H1 (cell line): ENCODE data around the gene EIF2B5. TPM values are rescaled to one million over a fixed set of nuclear protein-coding genes. Genes with fewer than 3 reads are reported as not detected.

Experiments used
- CTCF ChIA-PET: fragments of 300-600 bp; sonication (Branson Sonifier 250); formaldehyde crosslinking; loops from one replicate; lab custom pipeline; 2021; ENCODE audit not compliant: partially characterized antibody; lab: Charles Lee
- POLR2A ChIA-PET: fragments of 300-600 bp; sonication (Branson Sonifier 250); formaldehyde crosslinking; loops from one replicate; lab custom pipeline; 2021; ENCODE audit warnings: inconsistent platforms; ENCODE audit not compliant: partially characterized antibody; lab: Charles Lee
- DNase-seq, 2 experiments: peaks; one replicate each; pipeline versions ENCODE4 v3.0.0 to v3.0.0-alpha.2; 2010 to 2022; ENCODE audit warnings: low spot score in 2 of 2, low read depth in 1 of 2, mixed read lengths in 1 of 2
- FAIRE-seq: peaks from 2 replicates; lab custom pipeline; 2011; peaks lifted over from hg19 to GRCh38; lab: Jason Lieb, UNC
- H2AFZ ChIP-seq: 2 replicates; pipeline ENCODE4 v1.8.1; 2012; ENCODE audit warnings: low read length, inconsistent platforms
- H2AK5ac ChIP-seq: 2 replicates; pipeline ENCODE4 v1.6.1; 2013; ENCODE audit warnings: low read depth, low read length
- H2BK120ac ChIP-seq: replicated peaks from 2 replicates; pipeline ENCODE3; 2013; ENCODE audit warnings: low read depth, low read length, inconsistent platforms
- H2BK12ac ChIP-seq: 2 replicates; pipeline ENCODE4 v1.6.1; 2013; ENCODE audit warnings: low read depth, low read length
- H2BK15ac ChIP-seq: 2 replicates; pipeline ENCODE4 v1.6.1; 2013; ENCODE audit warnings: low read length
- H2BK20ac ChIP-seq: 2 replicates; pipeline ENCODE4 v1.6.1; 2013; ENCODE audit warnings: low read length
- H2BK5ac ChIP-seq: 2 replicates; pipeline ENCODE4 v1.6.1; 2013; ENCODE audit warnings: low read depth, low read length
- H3K14ac ChIP-seq: 2 replicates; pipeline ENCODE4 v1.6.1; 2013; ENCODE audit warnings: inconsistent platforms; ENCODE audit not compliant: insufficient read length
- H3K18ac ChIP-seq: 2 replicates; pipeline ENCODE4 v1.6.1; 2013; ENCODE audit warnings: low read length; ENCODE audit errors: extremely low read depth
- H3K23ac ChIP-seq: 2 replicates; pipeline ENCODE4 v1.6.1; 2013; ENCODE audit warnings: inconsistent platforms; ENCODE audit not compliant: insufficient read length
- H3K23me2 ChIP-seq: 2 replicates; pipeline ENCODE4 v1.6.1; 2013; ENCODE audit warnings: low read depth, low read length
- H3K27ac ChIP-seq: 2 replicates; pipeline ENCODE4 v1.6.1; 2011; ENCODE audit warnings: low read depth, low read length, inconsistent platforms
- H3K27me3 ChIP-seq, 4 experiments: replicated peaks in 1 of 4; 1 replicate in 1 of 4; 2 replicates in 3 of 4; pipeline versions ENCODE4 v1.6.1 to v1.8.1; 2011 to 2013; ENCODE audit warnings: low read length in 3 of 4, mild to moderate bottlenecking in 3 of 4, inconsistent platforms in 2 of 4, mixed read lengths in 2 of 4, moderate library complexity in 1 of 4; ENCODE audit not compliant: control insufficient read depth in 3 of 4, insufficient read depth in 3 of 4; ENCODE audit errors: extremely low read depth in 1 of 4
- H3K36me3 ChIP-seq, 4 experiments: 2 replicates each; pipeline versions ENCODE4 v1.6.1 to v1.8.1; 2011 to 2013; ENCODE audit warnings: mild to moderate bottlenecking in 4 of 4, low read length in 3 of 4, moderate library complexity in 2 of 4, control low read depth in 1 of 4, inconsistent platforms in 1 of 4; ENCODE audit not compliant: insufficient read depth in 4 of 4, control insufficient read depth in 2 of 4
- H3K4ac ChIP-seq: replicated peaks from 2 replicates; pipeline ENCODE3; 2013; ENCODE audit warnings: low read length, low read depth, mixed read lengths, inconsistent platforms; ENCODE audit not compliant: insufficient read length
- H3K4me1 ChIP-seq, 4 experiments: replicated peaks in 1 of 4; 1 replicate in 1 of 4; 2 replicates in 3 of 4; pipeline versions ENCODE4 v1.6.1 to v1.8.1; 2011 to 2013; ENCODE audit warnings: low read length in 3 of 4, inconsistent platforms in 2 of 4, mixed read lengths in 1 of 4; ENCODE audit not compliant: insufficient read depth in 4 of 4, control insufficient read depth in 3 of 4
- H3K4me2 ChIP-seq, 2 experiments: 2 replicates each; pipeline versions ENCODE4 v1.6.1 to v1.8.1; 2011 to 2013; ENCODE audit warnings: low read depth in 2 of 2, low read length in 2 of 2, control low read depth in 1 of 2, inconsistent platforms in 1 of 2, mild to moderate bottlenecking in 1 of 2; ENCODE audit not compliant: insufficient read depth in 1 of 2
- H3K4me3 ChIP-seq, 4 experiments: fragments of 200-600, 300-600 bp in 1 of 4; sonication (generic), shearing (Covaris generic), sonication (Bioruptor Twin) in 1 of 4; 2 replicates each; pipeline versions ENCODE4 v1.5.1 to v1.8.1; 2011 to 2016; ENCODE audit warnings: low read length in 4 of 4, low read depth in 3 of 4, control low read depth in 2 of 4, inconsistent platforms in 2 of 4, mild to moderate bottlenecking in 2 of 4, mixed read lengths in 1 of 4, moderate library complexity in 1 of 4; ENCODE audit not compliant: insufficient read depth in 2 of 4; ENCODE audit errors: extremely low read depth in 1 of 4
- H3K56ac ChIP-seq: replicated peaks from 2 replicates; pipeline ENCODE3; 2013; ENCODE audit warnings: low read depth, mild to moderate bottlenecking, mixed read lengths, low read length, inconsistent platforms; ENCODE audit not compliant: insufficient read length
- H3K79me1 ChIP-seq: 2 replicates; pipeline ENCODE4 v1.6.1; 2013; ENCODE audit warnings: low read depth, low read length, control low read depth
- H3K79me2 ChIP-seq, 2 experiments: 2 replicates each; pipeline versions ENCODE4 v1.6.1 to v1.8.1; 2012 to 2013; ENCODE audit warnings: low read length in 2 of 2, mild to moderate bottlenecking in 2 of 2, inconsistent platforms in 1 of 2; ENCODE audit not compliant: insufficient read depth in 2 of 2, control insufficient read depth in 1 of 2
- H3K9ac ChIP-seq, 4 experiments: replicated peaks in 1 of 4; 1 replicate in 1 of 4; 2 replicates in 3 of 4; pipeline versions ENCODE4 v1.6.1 to v1.8.1; 2011 to 2013; ENCODE audit warnings: low read depth in 3 of 4, low read length in 3 of 4, control low read depth in 2 of 4, mild to moderate bottlenecking in 2 of 4, moderate library complexity in 2 of 4, inconsistent platforms in 1 of 4; ENCODE audit errors: extremely low read depth in 1 of 4
- H3K9me3 ChIP-seq, 2 experiments: 2 replicates each; pipeline versions ENCODE4 v1.6.1 to v1.8.1; 2012 to 2013; ENCODE audit warnings: mild to moderate bottlenecking in 2 of 2, moderate library complexity in 2 of 2, control low read depth in 1 of 2, inconsistent platforms in 1 of 2, low read depth in 1 of 2, low read length in 1 of 2, mixed read lengths in 1 of 2; ENCODE audit not compliant: insufficient read depth in 2 of 2
- H4K20me1 ChIP-seq, 2 experiments: replicated peaks in 1 of 2; 2 replicates each; pipeline versions ENCODE3 to v1.8.1; 2011 to 2013; ENCODE audit warnings: inconsistent platforms in 2 of 2, low read length in 2 of 2, mild to moderate bottlenecking in 1 of 2; ENCODE audit not compliant: insufficient read depth in 2 of 2, control insufficient read depth in 1 of 2
- H4K5ac ChIP-seq: 2 replicates; pipeline ENCODE4 v1.6.1; 2013; ENCODE audit warnings: low read length, low read depth, mixed read lengths, inconsistent platforms; ENCODE audit not compliant: insufficient read length
- H4K8ac ChIP-seq: 2 replicates; pipeline ENCODE4 v1.8.0; 2013; ENCODE audit warnings: mild to moderate bottlenecking, moderate library complexity, low read length, inconsistent platforms; ENCODE audit not compliant: insufficient read depth; ENCODE audit errors: extremely low read depth
- H4K91ac ChIP-seq: replicated peaks from 2 replicates; pipeline ENCODE3; 2013; ENCODE audit warnings: low read length, mixed read lengths, inconsistent platforms; ENCODE audit not compliant: insufficient read length
- CEBPB ChIP-seq: IDR thresholded peaks from 2 replicates; pipeline ENCODE4 v1.6.1; 2012; ENCODE audit warnings: low read depth, low read length
- CHD1 ChIP-seq: IDR thresholded peaks from 2 replicates; pipeline ENCODE4 v1.6.1; 2012; ENCODE audit warnings: low read depth, low read length, improper control_type of control experiment
- CREB1 ChIP-seq: IDR thresholded peaks from 2 replicates; pipeline ENCODE4 v1.6.1; 2012; ENCODE audit warnings: inconsistent platforms
- EP300 ChIP-seq, 2 experiments: IDR thresholded peaks; 1 replicate in 1 of 2; 2 replicates in 1 of 2; pipeline ENCODE4 v1.6.1; 2011 to 2012; ENCODE audit warnings: low read depth in 2 of 2, low read length in 2 of 2, mild to moderate bottlenecking in 2 of 2, borderline replicate concordance in 1 of 2, inconsistent platforms in 1 of 2, moderate library complexity in 1 of 2
- GABPA ChIP-seq: IDR thresholded peaks from 2 replicates; pipeline ENCODE4 v1.6.1; 2011; ENCODE audit warnings: mild to moderate bottlenecking, low read length, moderate library complexity, borderline replicate concordance; ENCODE audit not compliant: insufficient read depth
- JUND ChIP-seq: IDR thresholded peaks from 2 replicates; pipeline ENCODE4 v1.6.1; 2011; ENCODE audit warnings: mild to moderate bottlenecking, improper control_type of control experiment, low read length
- KDM1A ChIP-seq: fragments of 200-600, 300-600 bp; sonication (generic); IDR thresholded peaks from 2 replicates; pipeline ENCODE4 v1.7.1; 2016; ENCODE audit warnings: mild to moderate bottlenecking, low read length, borderline replicate concordance
- POLR2A ChIP-seq, 2 experiments: IDR thresholded peaks; 1 replicate in 1 of 2; 2 replicates in 1 of 2; pipeline ENCODE4 v1.6.1; 2011; ENCODE audit warnings: low read depth in 2 of 2, low read length in 2 of 2, mild to moderate bottlenecking in 2 of 2; ENCODE audit errors: control extremely low read depth in 1 of 2
- POU5F1 ChIP-seq: IDR thresholded peaks from 2 replicates; pipeline ENCODE4 v1.6.1; 2011; ENCODE audit warnings: low read depth, mild to moderate bottlenecking, low read length, moderate library complexity
- RBBP5 ChIP-seq: IDR thresholded peaks from 2 replicates; pipeline ENCODE4 v1.7.1; 2012; ENCODE audit warnings: low read depth, mild to moderate bottlenecking, inconsistent platforms, low read length, moderate library complexity, borderline replicate concordance
- SIN3A ChIP-seq, 2 experiments: IDR thresholded peaks in 1 of 2; conservative IDR thresholded peaks in 1 of 2; 2 replicates each; pipeline ENCODE4 v1.6.1; 2011 to 2012; ENCODE audit warnings: low read length in 2 of 2, improper control_type of control experiment in 1 of 2, low read depth in 1 of 2, mild to moderate bottlenecking in 1 of 2
- SP4 ChIP-seq: IDR thresholded peaks from 2 replicates; pipeline ENCODE4 v1.6.1; 2012; ENCODE audit warnings: low read length, inconsistent platforms
- SRF ChIP-seq: IDR thresholded peaks from 2 replicates; pipeline ENCODE4 v1.6.1; 2011; ENCODE audit warnings: mild to moderate bottlenecking, low read depth, low read length, moderate library complexity
- TAF1 ChIP-seq: IDR thresholded peaks from 2 replicates; pipeline ENCODE4 v1.6.1; 2011; ENCODE audit warnings: mild to moderate bottlenecking, low read depth, low read length
- TCF12 ChIP-seq: IDR thresholded peaks from 2 replicates; pipeline ENCODE4 v1.6.1; 2011; ENCODE audit warnings: low read depth, mild to moderate bottlenecking, low read length
- YY1 ChIP-seq: IDR thresholded peaks from 2 replicates; pipeline ENCODE4 v1.6.1; 2011; ENCODE audit warnings: low read depth, mild to moderate bottlenecking, low read length
- WGBS, 2 experiments: shearing (Covaris generic) in 1 of 2; methylation state at CpG; one replicate each; pipeline versions ENCODE4 v1.1.6 to v1.1.7; 2013 to 2015; ENCODE audit warnings: low lambda C conversion rate in 2 of 2, mixed read lengths in 2 of 2, inconsistent platforms in 1 of 2, low coverage in 1 of 2, missing lambda C conversion rate in 1 of 2; ENCODE audit not compliant: insufficient replicate concordance in 2 of 2, insufficient coverage in 1 of 2, insufficient read length in 1 of 2; ENCODE audit errors: extremely low coverage in 1 of 2, missing lambda C conversion rate in 1 of 2; 5-methylcytosine and 5-hydroxymethylcytosine counted together
- polyA plus RNA-seq, 7 experiments: library from polyadenylated mRNA; depleted of rRNA in 3 of 7; stranded (reverse) in 5 of 7; unstranded in 2 of 7; fragments of >200 nt in 5 of 7; fragments of 200-250 nt in 2 of 7; gene quantifications; 1 replicate in 5 of 7; 2 replicates in 1 of 7; 4 replicates in 1 of 7; pipeline versions ENCODE4 v1.2.1 to v1.2.3, GENCODE V29; 2011 to 2013; ENCODE audit warnings: missing spikeins in 2 of 7, mixed read lengths in 2 of 7
- total RNA-seq: library from RNA; stranded (reverse); fragmentation: NEBNext Ultra II Directional; extraction: Animal tissue kit (Norgen Biotek cat#: 25700); gene quantifications from 2 replicates; pipeline ENCODE4 v1.2.1, GENCODE V29; 2021

Gene EIF2B5
- total and polyA plus RNA-seq, 2 of the 8 experiments (the other 6 are each of a cell fraction or from before 2014, with no cell fraction given) = 33.1 to 40.0 TPM

DNA sequence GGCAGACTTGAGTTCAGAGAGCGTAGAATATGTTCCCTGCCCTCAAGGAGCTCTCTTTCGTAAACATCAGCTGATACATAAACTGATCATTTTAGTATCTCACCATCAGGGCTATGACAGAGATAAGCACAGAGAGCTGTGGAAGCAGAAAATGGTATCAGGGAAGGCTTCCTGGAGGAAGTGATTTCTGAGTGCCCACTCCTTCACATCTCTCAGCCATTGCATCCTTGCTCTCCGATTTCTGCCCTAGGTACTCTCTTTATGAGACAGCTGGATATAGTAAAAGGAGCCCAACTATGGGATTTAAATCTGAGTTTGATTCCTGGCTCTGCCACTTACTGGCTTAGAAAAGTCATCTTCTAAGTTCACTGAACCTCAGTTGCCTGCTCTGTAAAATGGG, 30.4 kb downstream of the EIF2B5 start:
- Histone ChIP-seq H3K56ac (no peak overlapping the region), H3K4me3 (no peak overlapping the region), H3K79me1 (peaks cover 5% of the 10 kb centered on the region; the same call in 1 of the 2 replicates), H3K23me2 (no peaks in the 10 kb centered on the region; the same call in 1 of the 2 replicates), H2BK20ac (no peak overlapping the region), H3K14ac (no peak overlapping the region), H3K18ac (no peak overlapping the region), H2BK5ac (no peak overlapping the region), H2BK12ac (no peak overlapping the region), H3K27me3 (no peaks in the 10 kb centered on the region), H2BK120ac (no peak overlapping the region), H3K27ac (no peak overlapping the region)
- POLR2A ChIA-PET = no interaction called here
- TF ChIP-seq JUND (no peak), CEBPB (no peak), SIN3A (conservative IDR thresholded peaks at IDR 0.05 in 1 of 2, IDR thresholded peaks at IDR 0.05 in 1 of 2; ENCODE audit: low read depth in 1 of 2, low read length in 2 of 2) (no peak), TCF12 (no peak), YY1 (no peak), EP300 (IDR thresholded peaks at IDR 0.05; ENCODE audit: borderline replicate concordance in 1 of 2, low read depth in 2 of 2, low read length in 2 of 2) (no peak), RBBP5 (no peak), CREB1 (no peak), SRF (no peak), KDM1A (no peak), GABPA (no peak), POU5F1 (no peak), SP4 (no peak), POLR2A (IDR thresholded peaks at IDR 0.05; ENCODE audit: control extremely low read depth in 1 of 2, low read depth in 2 of 2, low read length in 2 of 2) (no peak), TAF1 (no peak), CHD1 (no peak)
- TF ChIP-seq, all 59 proteins: peak for 0
- Histone ChIP-seq H3K9me3 (no peaks in the 10 kb centered on the region), H3K79me2 (peaks cover 2 to 11% of the 10 kb centered on the region in 2 experiments; a peak in 3 of 4 replicates), H2BK15ac (no peak overlapping the region), H2AK5ac (no peak overlapping the region), H3K23ac (no peak overlapping the region), H4K91ac (no peak overlapping the region), H4K5ac (no peak overlapping the region), H4K8ac (no peak overlapping the region), H3K4me2 (no peak overlapping the region), H3K4ac (no peak overlapping the region), H3K4me1 (no peaks in the 10 kb centered on the region), H3K36me3 (peaks cover 7 to 51% (median 30%) of the 10 kb centered on the region in 4 experiments), H2AFZ (no peak overlapping the region), H4K20me1 (peaks cover 5 to 8% of the 10 kb centered on the region in 2 experiments), H3K9ac (no peak overlapping the region)
- DNase-seq (no peak), FAIRE-seq (no peak)
- 88% methylated on average over 3 of the region's 3 CpGs; no CpG with 5 or more reads in 1 of the 2 experiments for WGBS, 2 experiments
- CTCF ChIA-PET = interaction anchor here (1.0 to 2.3 kb wide), 5 partner anchors 9 to 184 kb away, joined by 3 to 10 read pairs (median 4); no protein-coding TSS in a partner anchor
